Adipocyte (in vitro differentiated cells): ENCODE data around the gene LZTS2.
"Not testable (repeated sequence)": the region's sequence is repeated elsewhere in the genome, so short reads cannot be mapped to it uniquely, and the experiment has no call there.

Experiments used
- DNase-seq: peaks from one replicate; pipeline ENCODE4 v3.0.0-alpha.2; 2015; ENCODE audit warnings: low read depth
- H3K27me3 ChIP-seq: replicated peaks from 2 replicates; pipeline ENCODE4 v1.7.0; 2013; ENCODE audit warnings: mild to moderate bottlenecking, low read length, moderate library complexity; ENCODE audit not compliant: control insufficient read depth, insufficient read depth
- H3K36me3 ChIP-seq: 2 replicates; pipeline ENCODE4 v1.7.0; 2013; ENCODE audit warnings: low read length, mild to moderate bottlenecking, moderate library complexity; ENCODE audit not compliant: control insufficient read depth, insufficient read depth, severe bottlenecking
- H3K4me1 ChIP-seq: 2 replicates; pipeline ENCODE4 v1.7.0; 2013; ENCODE audit warnings: mild to moderate bottlenecking, low read length, moderate library complexity; ENCODE audit not compliant: control insufficient read depth, insufficient read depth
- H3K4me3 ChIP-seq: 2 replicates; pipeline ENCODE4 v1.7.0; 2013; ENCODE audit warnings: mild to moderate bottlenecking, low read length, moderate library complexity
- H3K9ac ChIP-seq: 2 replicates; pipeline ENCODE4 v1.7.0; 2013; ENCODE audit warnings: mild to moderate bottlenecking, low read length, moderate library complexity
- H3K9me3 ChIP-seq: 2 replicates; pipeline ENCODE4 v1.7.0; 2013; ENCODE audit warnings: mild to moderate bottlenecking, low read length, moderate library complexity; ENCODE audit not compliant: control insufficient read depth

Gene LZTS2

GRCh38 chr10:100970076-100970913 lies 29.3 kb upstream of the LZTS2 start:
- no peaks in the 10 kb centered on the region for H3K9me3 ChIP-seq
- H3K4me3 ChIP-seq, result peak overlapping the region; percentile 65
- H3K36me3 ChIP-seq, result peaks cover 12% of the 10 kb centered on the region
- peaks cover 5% of the 10 kb centered on the region for H3K27me3 ChIP-seq
- H3K9ac ChIP-seq, result no peak overlapping the region
- DNase-seq, result peak; percentile 15
- peaks cover 6% of the 10 kb centered on the region for H3K4me1 ChIP-seq

- no peak overlapping the region for H3K9ac ChIP-seq
- H3K9me3 ChIP-seq, result no peaks in the 10 kb centered on the region
- H3K4me1 ChIP-seq, result peaks cover 6% of the 10 kb centered on the region
- no peak for DNase-seq
- no peak overlapping the region for H3K4me3 ChIP-seq
- peaks cover 4% of the 10 kb centered on the region for H3K36me3 ChIP-seq
- peaks cover 5% of the 10 kb centered on the region for H3K27me3 ChIP-seq
Measured at GRCh38 chr10:100970914-100971811, 28.4 kb upstream of the LZTS2 start.

- Histone ChIP-seq H3K27me3 (peaks cover 5% of the 10 kb centered on the region), H3K4me1 (peaks cover 6% of the 10 kb centered on the region), H3K4me3 (no peak overlapping the region), H3K36me3 (no peaks in the 10 kb centered on the region), H3K9ac (no peak overlapping the region), H3K9me3 (no peaks in the 10 kb centered on the region)
- DNase-seq, result no peak
Measured at GRCh38 chr10:100972115-100972903, 27.3 kb upstream of the LZTS2 start.

GRCh38 chr10:100972904-100973535 lies 26.6 kb upstream of the LZTS2 start:
- DNase-seq, result no peak
- Histone ChIP-seq H3K4me1 (peaks cover 6% of the 10 kb centered on the region), H3K27me3 (peaks cover 5% of the 10 kb centered on the region)

GRCh38 chr10:100975397-100975796 lies 24.2 kb upstream of the LZTS2 start:
- not testable (repeated sequence) for H3K4me1 ChIP-seq, H3K4me3 ChIP-seq, H3K27me3 ChIP-seq, DNase-seq, H3K36me3 ChIP-seq, H3K9me3 ChIP-seq, H3K9ac ChIP-seq

More at GRCh38 chr10:100972904-100973535, 26.6 kb upstream of the LZTS2 start:
- no peaks in the 10 kb centered on the region for H3K36me3 ChIP-seq
- no peak overlapping the region for H3K4me3 ChIP-seq
- no peaks in the 10 kb centered on the region for H3K9me3 ChIP-seq
- no peak overlapping the region for H3K9ac ChIP-seq

GRCh38 chr10:100976906-100977305 lies 22.7 kb upstream of the LZTS2 start:
- Histone ChIP-seq H3K27me3 (no peaks in the 10 kb centered on the region), H3K4me3 (no peak overlapping the region), H3K4me1 (no peaks in the 10 kb centered on the region), H3K9me3 (no peaks in the 10 kb centered on the region), H3K36me3 (peaks cover 7% of the 10 kb centered on the region), H3K9ac (no peak overlapping the region)
- DNase-seq, result no peak

GRCh38 chr10:100977436-100977835 lies 22.2 kb upstream of the LZTS2 start:
- H3K9me3 ChIP-seq, result no peaks in the 10 kb centered on the region
- no peaks in the 10 kb centered on the region for H3K4me1 ChIP-seq
- DNase-seq, result no peak
- H3K27me3 ChIP-seq, result no peaks in the 10 kb centered on the region
- no peak overlapping the region for H3K4me3 ChIP-seq
- H3K9ac ChIP-seq, result no peak overlapping the region
- peaks cover 7% of the 10 kb centered on the region for H3K36me3 ChIP-seq

GRCh38 chr10:100978121-100978900 lies 21.3 kb upstream of the LZTS2 start:
- DNase-seq, result no peak

GRCh38 chr10:100978901-100979195 lies 20.8 kb upstream of the LZTS2 start:
- Histone ChIP-seq H3K27me3 (no peaks in the 10 kb centered on the region), H3K4me3 (no peak overlapping the region), H3K4me1 (no peaks in the 10 kb centered on the region), H3K9me3 (no peaks in the 10 kb centered on the region), H3K9ac (no peak overlapping the region), H3K36me3 (peaks cover 7% of the 10 kb centered on the region)
- DNase-seq, result no peak

More at GRCh38 chr10:100978121-100978900, 21.3 kb upstream of the LZTS2 start:
- H3K36me3 ChIP-seq, result peaks cover 7% of the 10 kb centered on the region
- H3K9me3 ChIP-seq, result no peaks in the 10 kb centered on the region
- H3K9ac ChIP-seq, result no peak overlapping the region
- H3K4me3 ChIP-seq, result no peak overlapping the region
- H3K4me1 ChIP-seq, result no peaks in the 10 kb centered on the region
- no peaks in the 10 kb centered on the region for H3K27me3 ChIP-seq

GRCh38 chr10:100979791-100980272 lies 19.8 kb upstream of the LZTS2 start:
- Histone ChIP-seq H3K27me3 (no peaks in the 10 kb centered on the region), H3K9me3 (no peaks in the 10 kb centered on the region), H3K9ac (no peak overlapping the region), H3K4me1 (no peaks in the 10 kb centered on the region), H3K4me3 (no peak overlapping the region), H3K36me3 (peaks cover 7% of the 10 kb centered on the region)
- no peak for DNase-seq
